Measurements from ENCODE around the gene ARL15.

ARL15 gene

DNA sequence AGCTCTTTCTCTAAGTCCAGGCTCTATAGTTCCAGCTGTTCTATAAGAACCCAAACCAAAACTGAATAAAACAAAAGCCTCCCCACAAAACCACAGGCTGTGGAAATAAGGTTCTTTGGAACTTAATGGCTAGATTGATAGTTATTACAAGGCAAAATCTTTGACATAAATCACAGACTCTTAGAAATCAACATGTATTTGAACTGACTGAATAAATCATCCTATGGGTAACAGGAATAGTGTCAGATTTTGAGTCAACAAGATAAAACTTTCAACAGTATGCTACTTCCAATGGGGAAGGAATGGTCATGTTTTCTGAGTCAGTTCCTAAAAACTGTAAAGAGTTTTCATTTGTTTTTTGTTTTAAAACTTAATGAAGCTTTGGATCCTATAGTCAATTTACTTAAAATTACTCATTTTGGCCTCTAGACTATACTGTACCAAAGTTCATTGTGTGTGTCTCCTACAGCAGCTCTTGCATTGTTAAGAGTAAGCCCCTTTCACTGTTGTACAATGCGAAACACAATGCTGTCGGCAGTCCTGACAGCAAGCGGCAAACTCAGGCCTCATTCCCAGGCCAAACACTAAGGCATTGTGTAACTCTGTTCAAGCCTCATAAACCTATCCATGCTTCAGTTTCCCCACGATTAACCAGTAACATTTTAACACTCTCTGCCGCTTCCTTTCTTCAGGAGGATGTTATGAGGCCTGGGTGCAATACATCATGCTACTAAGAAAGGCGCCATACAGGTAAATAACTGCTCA is 134.1 kb downstream of the ARL15 start:
- no peak for DNase-seq (ENCODE audit: low read depth)
- H3K4me3 ChIP-seq (ENCODE audit: control insufficient read depth, low read depth, low read length) = no peak overlapping the region
- TF ChIP-seq, protein P1, sequence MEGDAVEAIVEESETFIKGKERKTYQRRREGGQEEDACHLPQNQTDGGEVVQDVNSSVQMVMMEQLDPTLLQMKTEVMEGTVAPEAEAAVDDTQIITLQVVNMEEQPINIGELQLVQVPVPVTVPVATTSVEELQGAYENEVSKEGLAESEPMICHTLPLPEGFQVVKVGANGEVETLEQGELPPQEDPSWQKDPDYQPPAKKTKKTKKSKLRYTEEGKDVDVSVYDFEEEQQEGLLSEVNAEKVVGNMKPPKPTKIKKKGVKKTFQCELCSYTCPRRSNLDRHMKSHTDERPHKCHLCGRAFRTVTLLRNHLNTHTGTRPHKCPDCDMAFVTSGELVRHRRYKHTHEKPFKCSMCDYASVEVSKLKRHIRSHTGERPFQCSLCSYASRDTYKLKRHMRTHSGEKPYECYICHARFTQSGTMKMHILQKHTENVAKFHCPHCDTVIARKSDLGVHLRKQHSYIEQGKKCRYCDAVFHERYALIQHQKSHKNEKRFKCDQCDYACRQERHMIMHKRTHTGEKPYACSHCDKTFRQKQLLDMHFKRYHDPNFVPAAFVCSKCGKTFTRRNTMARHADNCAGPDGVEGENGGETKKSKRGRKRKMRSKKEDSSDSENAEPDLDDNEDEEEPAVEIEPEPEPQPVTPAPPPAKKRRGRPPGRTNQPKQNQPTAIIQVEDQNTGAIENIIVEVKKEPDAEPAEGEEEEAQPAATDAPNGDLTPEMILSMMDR (conservative IDR thresholded peaks at IDR 0.05; ENCODE audit: control insufficient read depth, insufficient read depth, low read depth, low read length) = no peak

DNA sequence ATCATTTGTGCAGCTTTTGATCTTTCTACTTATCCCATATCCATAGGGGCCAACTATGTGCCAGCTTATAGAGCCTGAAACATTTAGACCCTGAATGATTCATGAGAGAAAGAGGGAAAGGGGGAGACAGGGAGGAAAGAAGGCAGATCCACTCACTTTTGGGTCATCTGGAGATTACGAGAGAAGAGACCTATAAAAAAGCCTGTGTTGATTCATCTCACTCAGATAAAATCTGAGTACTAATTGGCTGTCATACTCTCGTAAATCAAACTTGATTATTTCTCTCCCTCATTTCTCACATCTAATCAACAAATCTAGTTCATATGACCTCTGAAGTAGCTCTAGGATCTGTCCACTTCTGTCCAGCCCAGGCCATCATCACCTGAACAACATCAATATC is 137.1 kb downstream of the ARL15 start:
- no peak overlapping the region for H3K4me3 ChIP-seq (ENCODE audit: control insufficient read depth, low read depth, low read length)
- TF ChIP-seq, protein P1 (conservative IDR thresholded peaks at IDR 0.05; ENCODE audit: control insufficient read depth, insufficient read depth, low read depth, low read length) = no peak
- DNase-seq (ENCODE audit: low read depth) = no peak

DNA sequence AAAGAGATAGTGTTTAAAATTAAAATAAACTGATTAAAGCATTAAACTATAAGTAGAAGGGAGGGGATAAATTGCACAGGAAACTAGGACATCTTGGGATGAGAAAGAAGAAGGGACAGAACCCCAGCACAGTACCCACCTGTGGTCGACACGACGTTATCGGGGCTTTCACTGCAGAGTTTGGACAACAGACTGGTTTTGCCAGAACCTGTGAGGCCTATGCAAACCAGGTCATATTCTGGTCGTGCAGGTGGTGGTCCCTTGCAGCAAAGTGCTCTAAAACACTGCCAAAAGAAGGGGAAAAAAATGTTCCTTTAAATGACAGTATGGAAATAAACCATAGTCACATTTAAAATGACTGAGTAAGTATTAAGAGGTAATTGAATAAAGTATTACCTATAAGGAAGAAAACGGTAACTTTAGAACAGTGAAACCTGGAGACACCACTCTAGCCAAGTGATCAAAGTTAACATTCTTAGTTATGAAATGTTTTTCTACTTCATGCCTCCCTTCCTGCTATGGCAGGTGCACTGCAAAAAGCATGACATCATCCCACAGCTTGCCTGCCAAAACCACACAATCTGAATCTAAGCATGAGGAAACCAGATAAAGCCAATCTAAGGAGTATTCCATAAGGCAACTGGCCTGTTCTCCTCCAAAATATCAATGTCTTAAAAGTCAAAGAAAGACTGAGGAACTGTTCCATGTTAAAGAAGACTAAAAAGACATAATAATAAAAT is 138.6 kb downstream of the ARL15 start:
- peak; percentile 44 for DNase-seq (ENCODE audit: low read depth)
- TF ChIP-seq, protein P1 (conservative IDR thresholded peaks at IDR 0.05; ENCODE audit: control insufficient read depth, insufficient read depth, low read depth, low read length) = no peak
- no peak overlapping the region for H3K4me3 ChIP-seq (ENCODE audit: control insufficient read depth, low read depth, low read length)

DNA sequence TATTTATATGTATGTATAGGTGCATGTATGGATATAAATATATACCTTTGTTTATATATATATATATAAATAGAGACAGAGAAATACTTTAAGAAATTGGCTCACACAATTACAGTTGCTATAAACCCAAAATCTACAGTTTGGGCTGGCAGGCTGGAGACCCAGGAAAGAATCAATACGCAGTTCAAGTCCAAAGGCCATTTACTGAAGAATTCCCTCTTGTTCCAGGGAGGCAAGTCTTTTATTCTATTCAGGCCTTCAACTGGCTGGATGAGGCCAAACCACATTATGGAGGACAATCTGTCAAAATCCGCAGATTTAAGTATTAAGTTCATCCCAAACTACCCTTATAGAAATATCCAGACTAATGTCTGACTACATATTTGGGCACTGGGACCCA is 144.7 kb downstream of the ARL15 start:
- no peak for DNase-seq (ENCODE audit: low read depth)
- H3K4me3 ChIP-seq (ENCODE audit: control insufficient read depth, low read depth, low read length) = no peak overlapping the region
- TF ChIP-seq, protein P1 (conservative IDR thresholded peaks at IDR 0.05; ENCODE audit: control insufficient read depth, insufficient read depth, low read depth, low read length) = no peak

DNA sequence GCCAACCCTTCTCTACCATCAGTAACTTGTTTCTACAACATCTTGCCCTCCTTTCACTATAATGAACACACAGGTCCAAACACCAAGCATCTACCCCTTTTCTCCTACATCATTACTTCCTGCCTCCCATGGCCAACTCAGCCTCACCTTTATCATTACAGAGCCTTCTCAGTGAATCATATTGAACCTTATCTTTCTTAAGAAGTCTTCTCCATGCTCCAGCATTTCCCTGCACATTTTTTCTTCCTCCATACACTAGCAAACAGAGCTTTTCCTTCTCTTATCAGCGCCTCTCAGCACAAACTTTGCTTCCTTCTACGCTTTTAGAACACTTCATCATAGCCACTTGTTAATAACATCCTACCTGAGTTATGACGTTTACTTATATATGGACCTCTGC is 148.2 kb downstream of the ARL15 start:
- no peak for DNase-seq (ENCODE audit: low read depth)
- no peak overlapping the region for H3K4me3 ChIP-seq (ENCODE audit: control insufficient read depth, low read depth, low read length)
- TF ChIP-seq, protein P1 (conservative IDR thresholded peaks at IDR 0.05; ENCODE audit: control insufficient read depth, insufficient read depth, low read depth, low read length) = no peak

DNA sequence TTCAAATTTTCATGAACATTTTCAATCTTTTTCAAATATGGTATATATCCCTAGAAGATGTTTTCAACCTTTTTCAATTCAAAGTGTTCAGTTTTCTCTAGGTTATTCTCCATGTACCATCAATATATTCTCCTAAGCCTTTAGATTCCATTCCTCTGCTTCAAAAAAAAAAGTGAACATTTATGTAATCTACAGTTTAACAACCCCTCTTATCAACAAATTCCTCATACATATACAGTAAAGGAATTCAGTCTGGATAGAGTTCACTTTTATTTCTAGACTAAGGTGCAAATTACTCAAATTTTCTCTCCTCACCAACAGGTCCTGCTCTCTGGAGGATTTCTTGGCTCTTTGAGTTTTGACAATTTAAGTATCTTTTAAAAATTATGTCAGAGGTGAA is 150.0 kb downstream of the ARL15 start:
- H3K4me3 ChIP-seq (ENCODE audit: control insufficient read depth, low read depth, low read length) = no peak overlapping the region
- TF ChIP-seq, protein P1 (conservative IDR thresholded peaks at IDR 0.05; ENCODE audit: control insufficient read depth, insufficient read depth, low read depth, low read length) = no peak
- DNase-seq (ENCODE audit: low read depth) = no peak

Measured in fibroblast of mammary gland (primary cell).